Prostate gland (tissue), 2 donors: ENCODE measurements around the gene TTN. TPM values are rescaled to one million over a fixed set of nuclear protein-coding genes. Genes with fewer than 3 reads are reported as not detected.

Experiments used
- DNase-seq: peaks from one replicate; pipeline ENCODE4 v3.0.0-alpha.2; 2019; ENCODE audit warnings: low spot score
- H3K27ac ChIP-seq, 2 donors: fragments of 200-600 bp; sonication (generic); 2 replicates each; pipeline ENCODE4 v1.5.1; 2017 to 2019
- H3K27me3 ChIP-seq: fragments of 200-600 bp; sonication (generic); replicated peaks from 2 replicates; pipeline ENCODE4 v1.5.1; 2019; ENCODE audit not compliant: insufficient read depth
- H3K36me3 ChIP-seq, 2 donors: fragments of 200-600 bp; sonication (generic); 1 replicate in 1 of 2; 2 replicates in 1 of 2; pipeline versions ENCODE4 v1.5.1 to v1.8.1; 2017 to 2019
- H3K4me1 ChIP-seq: fragments of 200-600 bp; sonication (generic); replicated peaks from 2 replicates; pipeline ENCODE4 v1.5.1; 2019
- H3K4me3 ChIP-seq, 2 donors: fragments of 200-600 bp; sonication (generic); 2 replicates each; pipeline ENCODE4 v1.5.1; 2017 to 2019
- H3K9me3 ChIP-seq: fragments of 200-600 bp; sonication (generic); 2 replicates; pipeline ENCODE4 v1.5.1; 2017
- POLR2A ChIP-seq: fragments of 450-650 bp; IDR thresholded peaks from one replicate; pipeline ENCODE4 v1.6.1; 2016; ENCODE audit warnings: antibody characterized with exemption, mild to moderate bottlenecking
- POLR2AphosphoS5 ChIP-seq: sonication (generic); formaldehyde crosslinking; IDR thresholded peaks from one replicate; pipeline ENCODE4 v1.6.1; 2017; ENCODE audit warnings: antibody characterized with exemption
- WGBS: methylation state at CpG from one replicate; pipeline ENCODE4 v1.1.5; 2018; 5-methylcytosine and 5-hydroxymethylcytosine counted together
- intact Hi-C: fragments of 100-400 bp; cut with DNase I; formaldehyde crosslinking; loops from one replicate; pipeline ENCODE4 v1.14.2; 2022
- total RNA-seq, 2 donors: library from RNA; depleted of rRNA; stranded (reverse); fragments of >200 nt; gene quantifications; one replicate each; pipeline ENCODE4 v1.1.0, GENCODE V29; 2016
- TF ChIP-seq, protein P1 (sequence below), 4 experiments: fragments of 200-600 bp in 2 of 4; fragments of 450-650 bp in 2 of 4; sonication (generic) in 2 of 4; IDR thresholded peaks; 1 replicate in 3 of 4; 2 replicates in 1 of 4; pipeline ENCODE4 v1.5.1; 2016 to 2019; ENCODE audit warnings: antibody characterized with exemption in 4 of 4, mild to moderate bottlenecking in 2 of 4, moderate library complexity in 2 of 4

TTN gene
- total RNA-seq, 2 donors from 2014 or later = 10.3 to 36.8 TPM

DNA sequence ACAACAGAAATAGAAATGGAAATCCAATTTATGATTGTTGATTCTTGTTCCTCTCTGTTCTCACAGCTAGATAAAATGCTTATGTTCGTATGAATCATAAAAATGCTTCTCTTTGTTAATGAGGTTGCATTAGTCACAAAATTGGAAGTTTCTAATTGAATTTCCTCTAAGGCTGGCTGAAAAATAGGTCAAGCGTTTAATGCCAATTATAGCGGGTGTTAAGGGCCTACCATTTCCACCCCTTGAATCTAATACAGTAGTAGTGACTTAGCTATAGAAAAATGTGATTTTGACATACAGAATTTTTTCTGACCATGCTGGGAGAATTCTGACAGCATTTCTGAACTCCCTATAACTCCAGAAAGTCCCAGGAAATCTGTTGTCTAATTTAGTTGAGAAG is 107.1 kb downstream of the TTN start:
- H3K27ac ChIP-seq = no peak overlapping the region
- no peaks in the 10 kb centered on the region for H3K36me3 ChIP-seq
- H3K4me1 ChIP-seq = no peaks in the 10 kb centered on the region
- no peak for DNase-seq
- intact Hi-C loops = no loop called here
- H3K27me3 ChIP-seq = no peaks in the 10 kb centered on the region
- no peak overlapping the region for H3K4me3 ChIP-seq
- TF ChIP-seq POLR2AphosphoS5 (no peak), POLR2A (no peak)
- TF ChIP-seq, protein P1, sequence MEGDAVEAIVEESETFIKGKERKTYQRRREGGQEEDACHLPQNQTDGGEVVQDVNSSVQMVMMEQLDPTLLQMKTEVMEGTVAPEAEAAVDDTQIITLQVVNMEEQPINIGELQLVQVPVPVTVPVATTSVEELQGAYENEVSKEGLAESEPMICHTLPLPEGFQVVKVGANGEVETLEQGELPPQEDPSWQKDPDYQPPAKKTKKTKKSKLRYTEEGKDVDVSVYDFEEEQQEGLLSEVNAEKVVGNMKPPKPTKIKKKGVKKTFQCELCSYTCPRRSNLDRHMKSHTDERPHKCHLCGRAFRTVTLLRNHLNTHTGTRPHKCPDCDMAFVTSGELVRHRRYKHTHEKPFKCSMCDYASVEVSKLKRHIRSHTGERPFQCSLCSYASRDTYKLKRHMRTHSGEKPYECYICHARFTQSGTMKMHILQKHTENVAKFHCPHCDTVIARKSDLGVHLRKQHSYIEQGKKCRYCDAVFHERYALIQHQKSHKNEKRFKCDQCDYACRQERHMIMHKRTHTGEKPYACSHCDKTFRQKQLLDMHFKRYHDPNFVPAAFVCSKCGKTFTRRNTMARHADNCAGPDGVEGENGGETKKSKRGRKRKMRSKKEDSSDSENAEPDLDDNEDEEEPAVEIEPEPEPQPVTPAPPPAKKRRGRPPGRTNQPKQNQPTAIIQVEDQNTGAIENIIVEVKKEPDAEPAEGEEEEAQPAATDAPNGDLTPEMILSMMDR (IDR thresholded peaks at IDR 0.05) = no peak
- 87% methylated on average over 3 of the region's 3 CpGs for WGBS
- H3K9me3 ChIP-seq = no peaks in the 10 kb centered on the region

DNA sequence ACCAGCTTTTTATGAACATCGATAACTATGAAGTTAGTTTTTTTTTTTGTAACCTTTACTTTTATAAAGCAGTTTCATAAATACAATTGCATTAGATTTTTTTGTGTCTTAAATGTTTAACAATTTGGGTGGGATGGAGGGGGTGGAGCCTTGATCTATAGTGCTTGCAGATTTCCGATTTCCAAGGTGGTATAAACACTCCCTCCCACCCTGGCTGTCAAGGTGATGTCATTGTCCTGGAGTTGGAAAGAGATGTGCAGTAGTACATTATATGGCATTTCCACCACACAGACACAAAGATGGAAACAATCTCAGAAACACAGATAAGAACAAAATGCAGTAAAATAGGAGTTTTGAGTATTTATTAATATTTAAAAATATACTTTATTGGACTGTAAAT is 114.4 kb downstream of the TTN start:
- DNase-seq = no peak
- H3K27ac ChIP-seq = no peak overlapping the region
- H3K4me1 ChIP-seq = no peaks in the 10 kb centered on the region
- no peaks in the 10 kb centered on the region for H3K27me3 ChIP-seq
- no peaks in the 10 kb centered on the region for H3K9me3 ChIP-seq
- intact Hi-C loops = no loop called here
- H3K36me3 ChIP-seq = no peaks in the 10 kb centered on the region
- no peak overlapping the region for H3K4me3 ChIP-seq
- TF ChIP-seq POLR2A = no peak
- TF ChIP-seq, protein P1 (IDR thresholded peaks at IDR 0.05) = no peak
- no peak for TF ChIP-seq POLR2AphosphoS5
- 78% methylated on average over 2 of the region's 2 CpGs for WGBS

DNA sequence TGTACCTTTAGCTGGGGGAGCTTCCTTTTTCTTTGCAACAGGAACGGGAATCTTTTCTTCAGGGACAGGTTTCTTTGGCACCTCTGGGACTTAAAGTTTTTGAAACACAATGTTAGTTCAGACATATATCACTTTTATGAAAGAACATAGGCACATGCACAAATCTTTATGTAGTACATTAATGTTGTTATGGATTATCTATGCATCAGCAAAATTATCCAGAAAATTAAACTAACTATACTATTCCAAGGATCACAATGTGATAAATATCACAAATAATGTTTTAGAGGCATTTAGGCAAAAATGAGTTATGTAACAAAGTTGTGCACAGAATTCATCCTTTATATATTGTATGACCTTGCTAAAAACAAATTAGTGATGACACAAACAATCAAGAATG is 117.4 kb downstream of the TTN start:
- WGBS = 43% methylated on average over 1 of the region's 1 CpG
- TF ChIP-seq POLR2A = no peak
- TF ChIP-seq, protein P1 (IDR thresholded peaks at IDR 0.05) = no peak
- no peak for TF ChIP-seq POLR2AphosphoS5
- intact Hi-C loops = no loop called here

DNA sequence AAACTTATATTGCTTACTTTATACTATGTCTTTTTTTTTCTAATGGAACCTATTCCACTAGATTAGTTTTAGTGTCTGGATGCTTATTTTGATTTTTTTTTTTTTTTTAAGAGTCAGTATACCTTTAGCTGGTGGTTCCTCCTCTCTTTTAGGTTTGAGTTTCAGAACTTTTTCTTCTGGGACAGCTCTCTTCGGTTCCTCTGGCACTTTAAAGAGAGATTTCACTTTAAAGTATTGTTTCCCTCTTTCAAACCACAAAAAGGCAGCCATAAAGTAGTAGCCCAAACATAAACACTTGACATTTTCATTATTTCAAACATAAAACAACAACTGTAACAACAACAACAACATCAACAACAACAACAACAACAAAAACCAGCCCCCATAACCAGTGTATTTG is 123.3 kb downstream of the TTN start:
- intact Hi-C loops = no loop called here
- WGBS = 40% methylated on average over 1 of the region's 1 CpG
- TF ChIP-seq, protein P1 (IDR thresholded peaks at IDR 0.05) = no peak
- TF ChIP-seq POLR2A (no peak), POLR2AphosphoS5 (no peak)
- Histone ChIP-seq H3K4me3 (no peak overlapping the region), H3K27me3 (no peaks in the 10 kb centered on the region), H3K27ac (no peak overlapping the region), H3K4me1 (no peaks in the 10 kb centered on the region), H3K36me3 (no peaks in the 10 kb centered on the region), H3K9me3 (no peaks in the 10 kb centered on the region)
- DNase-seq = no peak

More for the DNA sequence above, 117.4 kb downstream of the TTN start:
- no peak overlapping the region for H3K27ac ChIP-seq
- no peaks in the 10 kb centered on the region for H3K27me3 ChIP-seq
- H3K4me1 ChIP-seq = no peaks in the 10 kb centered on the region
- no peak for DNase-seq
- H3K9me3 ChIP-seq = no peaks in the 10 kb centered on the region
- H3K36me3 ChIP-seq = no peaks in the 10 kb centered on the region
- H3K4me3 ChIP-seq = no peak overlapping the region

DNA sequence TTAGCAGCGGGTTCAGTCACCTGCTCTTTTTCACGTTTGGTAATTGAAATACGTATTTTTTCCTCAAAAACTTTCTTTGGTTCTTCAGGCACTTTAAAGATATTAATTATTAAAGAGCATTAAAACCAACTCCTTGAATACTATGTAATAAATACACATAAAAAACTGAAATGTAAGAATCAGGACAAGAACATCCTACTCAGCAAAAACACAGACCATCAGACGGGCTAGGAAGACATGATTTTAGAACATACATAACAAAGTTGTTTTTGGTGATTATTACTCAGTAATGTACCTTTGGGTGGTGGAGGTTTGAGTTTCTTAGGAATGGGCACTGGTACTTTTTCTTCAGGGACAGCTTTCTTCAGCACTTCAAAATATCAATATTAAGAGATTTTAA is 126.1 kb downstream of the TTN start:
- Histone ChIP-seq H3K4me1 (no peaks in the 10 kb centered on the region), H3K27ac (no peak overlapping the region), H3K9me3 (no peaks in the 10 kb centered on the region), H3K36me3 (no peaks in the 10 kb centered on the region), H3K27me3 (no peaks in the 10 kb centered on the region), H3K4me3 (no peak overlapping the region)
- DNase-seq = no peak
- TF ChIP-seq POLR2AphosphoS5 = no peak
- intact Hi-C loops = no loop called here
- WGBS = 83% methylated on average over 4 of the region's 4 CpGs
